ENCODE data around the gene RPTOR. TPM values are rescaled to one million over a fixed set of nuclear protein-coding genes. Genes with fewer than 3 reads are reported as not detected.

Gene RPTOR
- total and polyA plus RNA-seq, 10 of the 15 experiments (the other 5 are each of a cell fraction or from before 2014, with no cell fraction given) = 0.18 to 32.1 (median 7.8) TPM

DNA sequence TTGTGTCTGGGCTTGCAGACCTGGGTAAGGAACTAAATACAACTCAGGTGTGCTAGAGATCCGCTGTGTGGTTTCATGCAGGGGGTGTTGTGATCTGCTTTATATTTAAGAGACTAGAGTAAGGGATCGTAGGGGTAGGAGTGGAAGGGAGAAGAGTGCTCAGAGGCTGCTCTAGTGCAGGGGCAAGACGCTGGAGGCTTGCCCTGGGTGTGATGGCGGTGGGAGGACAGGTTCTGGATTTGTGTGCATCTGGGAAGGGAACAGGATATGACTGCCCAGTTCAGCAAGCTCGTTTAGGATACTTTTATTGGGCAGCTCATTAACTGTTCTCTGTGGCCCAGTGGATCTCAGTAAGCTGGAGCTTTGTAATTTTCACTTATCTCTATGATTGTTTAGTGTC lies 47.6 kb downstream of the RPTOR start:
- H3K4me3 ChIP-seq = no peak overlapping the region
- no peak overlapping the region for H3K27ac ChIP-seq (ENCODE audit: control insufficient read depth, insufficient read depth)
- ChIA-PET CTCF (no interaction called here), POLR2A (no interaction called here), RAD21 (ENCODE audit: unreplicated experiment) (no interaction called here), SMC1A (ENCODE audit: uncharacterized antibody, unreplicated experiment) (interaction anchor here (1.1 to 1.5 kb wide), 3 partner anchors 17 to 39 kb away, joined by 3 read pairs; no protein-coding TSS in a partner anchor)
- H3K4me2 ChIP-seq (ENCODE audit: control insufficient read depth, insufficient read depth) = no peak overlapping the region
- intact Hi-C loops (cut with micrococcal nuclease; ENCODE audit: unreplicated experiment) (no loop called here), in situ Hi-C loops (cut with MboI) (no loop called here)
- no peak overlapping the region for H2AFZ ChIP-seq (ENCODE audit: control insufficient read depth, low read depth, low read length)
- H3K79me2 ChIP-seq (ENCODE audit: control insufficient read depth, insufficient read depth, low read length) = peaks cover 24% of the 10 kb centered on the region
- no peaks in the 10 kb centered on the region for H3K4me1 ChIP-seq (ENCODE audit: control insufficient read depth, insufficient read depth, low read length)
- TF ChIP-seq, protein P1, sequence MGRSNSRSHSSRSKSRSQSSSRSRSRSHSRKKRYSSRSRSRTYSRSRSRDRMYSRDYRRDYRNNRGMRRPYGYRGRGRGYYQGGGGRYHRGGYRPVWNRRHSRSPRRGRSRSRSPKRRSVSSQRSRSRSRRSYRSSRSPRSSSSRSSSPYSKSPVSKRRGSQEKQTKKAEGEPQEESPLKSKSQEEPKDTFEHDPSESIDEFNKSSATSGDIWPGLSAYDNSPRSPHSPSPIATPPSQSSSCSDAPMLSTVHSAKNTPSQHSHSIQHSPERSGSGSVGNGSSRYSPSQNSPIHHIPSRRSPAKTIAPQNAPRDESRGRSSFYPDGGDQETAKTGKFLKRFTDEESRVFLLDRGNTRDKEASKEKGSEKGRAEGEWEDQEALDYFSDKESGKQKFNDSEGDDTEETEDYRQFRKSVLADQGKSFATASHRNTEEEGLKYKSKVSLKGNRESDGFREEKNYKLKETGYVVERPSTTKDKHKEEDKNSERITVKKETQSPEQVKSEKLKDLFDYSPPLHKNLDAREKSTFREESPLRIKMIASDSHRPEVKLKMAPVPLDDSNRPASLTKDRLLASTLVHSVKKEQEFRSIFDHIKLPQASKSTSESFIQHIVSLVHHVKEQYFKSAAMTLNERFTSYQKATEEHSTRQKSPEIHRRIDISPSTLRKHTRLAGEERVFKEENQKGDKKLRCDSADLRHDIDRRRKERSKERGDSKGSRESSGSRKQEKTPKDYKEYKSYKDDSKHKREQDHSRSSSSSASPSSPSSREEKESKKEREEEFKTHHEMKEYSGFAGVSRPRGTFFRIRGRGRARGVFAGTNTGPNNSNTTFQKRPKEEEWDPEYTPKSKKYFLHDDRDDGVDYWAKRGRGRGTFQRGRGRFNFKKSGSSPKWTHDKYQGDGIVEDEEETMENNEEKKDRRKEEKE (IDR thresholded peaks at IDR 0.05) = no peak
- TF ChIP-seq MXI1 (IDR thresholded peaks at IDR 0.05; ENCODE audit: low read depth, low read length) (no peak), IKZF1 (conservative IDR thresholded peaks at IDR 0.05) (no peak)
- no peak for DNase-seq (ENCODE audit: low read depth, low spot score)
- H3K9ac ChIP-seq (ENCODE audit: control insufficient read depth, insufficient read depth, low read length) = no peak overlapping the region
- H4K20me1 ChIP-seq (ENCODE audit: control insufficient read depth, insufficient read depth) = no peaks in the 10 kb centered on the region
- ATAC-seq = no peak
- no peaks in the 10 kb centered on the region for H3K27me3 ChIP-seq (replicated peaks in 1 of 2; ENCODE audit: control insufficient read depth in 2 of 2, insufficient read depth in 2 of 2, low read length in 1 of 2)
- FAIRE-seq = no peak
- no TSS peak for BruUV-seq (replicated peaks)
- no peaks in the 10 kb centered on the region for H3K9me3 ChIP-seq (replicated peaks; ENCODE audit: control insufficient read depth, insufficient read depth, low read length)
- WGBS (ENCODE audit: insufficient coverage, insufficient replicate concordance, low lambda C conversion rate, missing lambda C conversion rate) = 75% methylated on average over 5 of the region's 5 CpGs
- no peaks in the 10 kb centered on the region for H3K36me3 ChIP-seq (ENCODE audit: control insufficient read depth in 2 of 2, insufficient read depth in 2 of 2, low read length in 1 of 2)

DNA sequence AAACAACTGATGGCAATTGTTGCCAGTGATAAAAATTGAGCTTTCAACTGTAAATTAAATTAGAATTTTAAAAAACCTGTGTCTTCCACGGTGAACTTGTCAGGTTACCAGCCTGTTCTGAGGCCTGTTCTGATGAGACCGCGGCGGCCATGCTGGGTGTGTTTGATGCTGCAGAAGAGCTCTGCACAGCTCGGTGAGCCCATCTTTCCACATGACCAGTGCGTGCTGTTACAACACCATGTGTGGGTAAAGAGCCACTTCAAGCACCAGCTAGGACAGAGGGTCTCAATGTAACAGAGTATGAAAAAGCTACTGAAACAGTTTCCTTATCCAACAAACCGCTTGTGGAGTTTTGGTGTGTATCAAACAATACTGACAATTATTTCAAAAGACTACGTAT lies 48.5 kb downstream of the RPTOR start:
- peaks cover 24% of the 10 kb centered on the region for H3K79me2 ChIP-seq (ENCODE audit: control insufficient read depth, insufficient read depth, low read length)
- intact Hi-C loops (cut with micrococcal nuclease; ENCODE audit: unreplicated experiment) = no loop called here
- no peak for TF ChIP-seq MEF2A (IDR thresholded peaks at IDR 0.05; ENCODE audit: insufficient read depth, low read depth, low read length)
- TF ChIP-seq POLR2AphosphoS2 (IDR thresholded peaks at IDR 0.05; ENCODE audit: low read depth, low read length) = no peak
- no peak for TF ChIP-seq SREBF1 (IDR thresholded peaks at IDR 0.05; ENCODE audit: low read length)
- no peak for TF ChIP-seq GATAD2B (conservative IDR thresholded peaks at IDR 0.05; ENCODE audit: low read depth)
- TF ChIP-seq CHD4 (IDR thresholded peaks at IDR 0.05) = no peak
- no peak for TF ChIP-seq BHLHE40 (IDR thresholded peaks at IDR 0.05; ENCODE audit: borderline replicate concordance in 1 of 2, low read depth in 2 of 2, low read length in 1 of 2)
- TF ChIP-seq BMI1 (IDR thresholded peaks at IDR 0.05; ENCODE audit: borderline replicate concordance) = no peak
- TF ChIP-seq GABPA (IDR thresholded peaks at IDR 0.05; ENCODE audit: low read depth) = no peak
- TF ChIP-seq RFX5 (IDR thresholded peaks at IDR 0.05; ENCODE audit: low read depth, low read length) = no peak
- no peak for TF ChIP-seq PML (IDR thresholded peaks at IDR 0.05; ENCODE audit: low read length)

More for the DNA sequence above, 48.5 kb downstream of the RPTOR start:
- Histone ChIP-seq H3K4me1 (ENCODE audit: control insufficient read depth, insufficient read depth, low read length) (no peaks in the 10 kb centered on the region), H3K27me3 (replicated peaks in 1 of 2; ENCODE audit: control insufficient read depth in 2 of 2, insufficient read depth in 2 of 2, low read length in 1 of 2) (no peaks in the 10 kb centered on the region), H3K4me3 (no peak overlapping the region), H3K36me3 (ENCODE audit: control insufficient read depth in 2 of 2, insufficient read depth in 2 of 2, low read length in 1 of 2) (no peaks in the 10 kb centered on the region), H4K20me1 (ENCODE audit: control insufficient read depth, insufficient read depth) (no peaks in the 10 kb centered on the region), H3K27ac (ENCODE audit: control insufficient read depth, insufficient read depth) (no peak overlapping the region), H2AFZ (ENCODE audit: control insufficient read depth, low read depth, low read length) (no peak overlapping the region), H3K9ac (ENCODE audit: control insufficient read depth, insufficient read depth, low read length) (no peak overlapping the region), H3K9me3 (replicated peaks; ENCODE audit: control insufficient read depth, insufficient read depth, low read length) (no peaks in the 10 kb centered on the region), H3K4me2 (ENCODE audit: control insufficient read depth, insufficient read depth) (no peak overlapping the region)
- BruUV-seq (replicated peaks) = no TSS peak
- 96% methylated on average over 8 of the region's 8 CpGs for WGBS (ENCODE audit: insufficient coverage, insufficient replicate concordance, low lambda C conversion rate, missing lambda C conversion rate)
- no peak for ATAC-seq
- in situ Hi-C loops (cut with MboI) = no loop called here
- DNase-seq (ENCODE audit: low read depth, low spot score) = no peak
- FAIRE-seq = peak; percentile 13
- ChIA-PET SMC1A (ENCODE audit: uncharacterized antibody, unreplicated experiment) (interaction anchor here (1.1 to 1.2 kb wide), 2 partner anchors 16 to 38 kb away, joined by 3 read pairs; no protein-coding TSS in a partner anchor), POLR2A (no interaction called here), CTCF (interaction anchor here (0.8 to 0.9 kb wide), 2 partner anchors 18 to 197 kb away, joined by 3 to 5 read pairs; no protein-coding TSS in a partner anchor), RAD21 (ENCODE audit: unreplicated experiment) (no interaction called here)
